Lower leg skin (tissue), 3 donors: ENCODE results near the gene CSHL1.

ENCODE experiments used
- CTCF ChIP-seq, 3 donors: fragments of 450-650 bp; IDR thresholded peaks; one replicate each; pipeline ENCODE4 v1.5.1; 2016; ENCODE audit warnings: antibody characterized with exemption in 3 of 3, mild to moderate bottlenecking in 3 of 3, moderate library complexity in 2 of 3
- POLR2A ChIP-seq, 2 donors: fragments of 450-650 bp; IDR thresholded peaks; one replicate each; pipeline ENCODE4 v1.6.1; 2016 to 2017; ENCODE audit warnings: antibody characterized with exemption in 2 of 2, mild to moderate bottlenecking in 1 of 2, moderate library complexity in 1 of 2

GRCh38 chr17:63955232-63955631, 44.2 kb upstream of the CSHL1 start:
- no peak for TF ChIP-seq CTCF (IDR thresholded peaks at IDR 0.05)
- TF ChIP-seq POLR2A (IDR thresholded peaks at IDR 0.05): no peak
